Activated T-cell treated with anti-CD3 and anti-CD28 coated beads, Interleukin-2, amount 50 U/mL, for 48 hours (primary cell): Measurements from ENCODE around the gene OR13J1.

Experiments used
- DNase-seq, 2 experiments: peaks; one replicate each; pipeline ENCODE4 v3.0.0-alpha.2; 2020

Gene OR13J1

GRCh38 chr9:35829084-35829763 is 41.0 kb downstream of the OR13J1 start, which contains the start of gene TMEM8B:
Gene TMEM8B (plus strand): TSS chr9:35829228. CDS start chr9:35829448, 220 bp downstream.
- DNase-seq: peak; percentile 94 to 96

GRCh38 chr9:35828716-35829083 is 41.5 kb downstream of the OR13J1 start, which contains the start of gene FAM221B:
Gene FAM221B (minus strand): TSS chr9:35828732. CDS start chr9:35826161, 2,571 bp downstream.
- DNase-seq: no peak

GRCh38 chr9:35827486-35827885 is 42.7 kb downstream of the OR13J1 start:
- DNase-seq: no peak

GRCh38 chr9:35826071-35826701 is 44.0 kb downstream of the OR13J1 start:
- peak; percentile 40 to 59 for DNase-seq

GRCh38 chr9:35822926-35823325 is 47.3 kb downstream of the OR13J1 start:
- DNase-seq: no peak

- DNase-seq: no peak
Measured at GRCh38 chr9:35820076-35820475, 50.1 kb downstream of the OR13J1 start.
